Right lobe of liver (tissue), 6 donors: ENCODE data around the gene FYCO1. TPM values are rescaled to one million over a fixed set of nuclear protein-coding genes. Genes with fewer than 3 reads are reported as not detected.

Experiments used
- ATAC-seq, 4 donors: fragments of 200-7000 bp; cut with Tn5 transposase; one replicate each; pipeline ENCODE4 v1.9.1; 2020; ENCODE audit warnings: mild to moderate bottlenecking in 4 of 4, moderate library complexity in 4 of 4
- DNase-seq, 3 donors: peaks; one replicate each; pipeline ENCODE4 v3.0.0-alpha.2; 2020
- H3K27ac ChIP-seq, 3 donors: fragments of 200-600 bp; one replicate each; pipeline ENCODE4 v1.8.0; 2022
- H3K27me3 ChIP-seq, 2 donors: fragments of 200-600 bp; one replicate each; pipeline ENCODE4 v1.8.0; 2022
- H3K36me3 ChIP-seq, 4 donors: fragments of 200-600 bp; sonication (generic) in 1 of 4; one replicate each; pipeline versions ENCODE4 v1.5.1 to v1.8.0; 2017 to 2022; ENCODE audit warnings: control low read depth in 1 of 4
- H3K4me1 ChIP-seq, 4 donors: fragments of 200-600 bp; sonication (generic) in 1 of 4; one replicate each; pipeline versions ENCODE4 v1.5.1 to v1.8.0; 2017 to 2022; ENCODE audit warnings: control low read depth in 1 of 4
- H3K4me3 ChIP-seq, 3 donors: fragments of 200-600 bp; one replicate each; pipeline ENCODE4 v1.8.0; 2022
- H3K9me3 ChIP-seq, 4 donors: fragments of 200-600 bp; sonication (generic) in 1 of 4; one replicate each; pipeline versions ENCODE4 v1.5.1 to v1.8.0; 2017 to 2022; ENCODE audit warnings: control low read depth in 1 of 4
- POLR2A ChIP-seq: fragments of 450-650 bp; IDR thresholded peaks from one replicate; pipeline ENCODE4 v1.6.1; 2017; ENCODE audit warnings: antibody characterized with exemption, mild to moderate bottlenecking
- WGBS: methylation state at CpG from one replicate; pipeline ENCODE4 v1.1.6; 2018; ENCODE audit warnings: low coverage, low lambda C conversion rate; ENCODE audit not compliant: insufficient coverage; ENCODE audit errors: missing lambda C conversion rate; 5-methylcytosine and 5-hydroxymethylcytosine counted together
- intact Hi-C, 2 donors: fragments of 100-400 bp; cut with DNase I; formaldehyde crosslinking; loops; one replicate each; pipeline versions ENCODE4 v1.11.2 to v1.14.1; 2022
- total RNA-seq, 6 experiments: library from RNA; depleted of rRNA in 2 of 6; stranded (reverse); fragments of >200 nt in 2 of 6; fragmentation: NEBNext Ultra II Directional in 3 of 6; extraction: Animal tissue kit (Norgen Biotek cat#: 25700) in 3 of 6; gene quantifications; one replicate each; pipeline versions ENCODE4 v1.1.0 to v1.2.4, GENCODE V29; 2016 to 2023
- TF ChIP-seq, protein P1 (sequence below), 4 donors: fragments of 200-600 bp in 3 of 4; fragments of 450-650 bp in 1 of 4; IDR thresholded peaks; one replicate each; pipeline versions ENCODE4 v1.5.1 to v1.8.0; 2016 to 2022; ENCODE audit warnings: antibody characterized with exemption in 4 of 4, mild to moderate bottlenecking in 2 of 4
- donor health status: DM: no; HTN: yes; CAD: no.
- donor health status: DM: no; HTN: no; CAD: no.
- donor health status: DM: no; HTN: no; CAD: no.
- donor health status: DM: no; HTN: yes; CAD: no.
- donor health status: DM: no; HTN: yes; CAD: no.

Gene FYCO1
- total RNA-seq, 6 experiments from 2014 or later, result 16.0 to 22.0 (median 21.0) TPM

DNA sequence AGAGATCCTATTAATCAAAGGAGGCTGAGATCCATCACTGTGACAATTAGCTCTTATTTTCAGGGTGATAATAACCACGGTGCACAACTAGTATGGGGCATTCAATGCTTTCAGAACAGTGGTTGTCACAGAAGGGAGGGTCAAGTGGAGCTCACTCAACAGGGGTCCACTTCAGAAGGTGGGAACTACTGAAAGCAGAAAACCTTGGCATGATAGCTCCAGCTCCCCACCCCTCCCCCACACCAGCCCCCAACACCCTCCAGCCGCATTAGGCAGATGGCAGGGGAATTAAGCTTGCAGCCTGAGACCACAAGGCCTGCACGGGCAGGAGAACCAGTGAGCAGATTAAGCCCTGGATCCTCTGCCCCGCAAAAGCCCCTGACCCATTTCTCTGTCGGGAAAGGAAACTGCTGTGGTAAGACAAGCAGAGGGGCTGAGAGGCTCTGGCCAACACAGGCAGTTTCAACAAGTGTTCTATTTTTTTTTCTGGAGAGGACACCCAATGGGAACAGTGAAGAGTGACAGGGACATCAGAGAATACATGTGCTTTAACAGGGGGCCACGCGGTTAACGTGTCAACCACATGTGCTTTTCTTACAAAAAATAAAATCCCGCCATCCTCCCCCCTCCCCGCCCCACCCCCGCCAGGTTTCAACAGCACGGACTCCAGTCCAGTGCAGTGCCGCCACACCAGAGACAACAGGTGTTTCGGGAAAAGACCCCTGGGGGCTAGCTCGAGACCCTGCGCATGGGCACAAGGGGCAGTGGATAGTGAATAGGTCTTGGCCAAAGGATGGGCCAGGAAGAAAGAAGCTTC lies 997 bp downstream of the FYCO1 start:
- peak in 2 of 3 donors; percentile 39 to 51 for DNase-seq
- Histone ChIP-seq H3K9me3 (no peaks in the 10 kb centered on the region), H3K27ac (peak overlapping the region; percentile 87 to 97 (median 97)), H3K27me3 (no peaks in the 10 kb centered on the region), H3K36me3 (no peaks in the 10 kb centered on the region), H3K4me1 (peaks cover 0 to 39% (median 16%) of the 10 kb centered on the region in 4 donors), H3K4me3 (peak overlapping the region; percentile 78 to 95 (median 95))
- TF ChIP-seq, protein P1, sequence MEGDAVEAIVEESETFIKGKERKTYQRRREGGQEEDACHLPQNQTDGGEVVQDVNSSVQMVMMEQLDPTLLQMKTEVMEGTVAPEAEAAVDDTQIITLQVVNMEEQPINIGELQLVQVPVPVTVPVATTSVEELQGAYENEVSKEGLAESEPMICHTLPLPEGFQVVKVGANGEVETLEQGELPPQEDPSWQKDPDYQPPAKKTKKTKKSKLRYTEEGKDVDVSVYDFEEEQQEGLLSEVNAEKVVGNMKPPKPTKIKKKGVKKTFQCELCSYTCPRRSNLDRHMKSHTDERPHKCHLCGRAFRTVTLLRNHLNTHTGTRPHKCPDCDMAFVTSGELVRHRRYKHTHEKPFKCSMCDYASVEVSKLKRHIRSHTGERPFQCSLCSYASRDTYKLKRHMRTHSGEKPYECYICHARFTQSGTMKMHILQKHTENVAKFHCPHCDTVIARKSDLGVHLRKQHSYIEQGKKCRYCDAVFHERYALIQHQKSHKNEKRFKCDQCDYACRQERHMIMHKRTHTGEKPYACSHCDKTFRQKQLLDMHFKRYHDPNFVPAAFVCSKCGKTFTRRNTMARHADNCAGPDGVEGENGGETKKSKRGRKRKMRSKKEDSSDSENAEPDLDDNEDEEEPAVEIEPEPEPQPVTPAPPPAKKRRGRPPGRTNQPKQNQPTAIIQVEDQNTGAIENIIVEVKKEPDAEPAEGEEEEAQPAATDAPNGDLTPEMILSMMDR (IDR thresholded peaks at IDR 0.05), result no peak
- no peak for TF ChIP-seq POLR2A
- WGBS, result 2% methylated on average over 15 of the region's 16 CpGs
- intact Hi-C loops, result no loop called here
- peak; percentile 45 to 51 (median 46) for ATAC-seq

GRCh38 chr3:45993421-45994027 lies 2.1 kb downstream of the FYCO1 start:
- DNase-seq (no peak), ATAC-seq (no peak)
- no peaks in the 10 kb centered on the region for H3K36me3 ChIP-seq
- intact Hi-C loops, result no loop called here
- H3K27me3 ChIP-seq, result no peaks in the 10 kb centered on the region
- no peaks in the 10 kb centered on the region for H3K9me3 ChIP-seq
- H3K4me3 ChIP-seq, result no peak overlapping the region
- peaks cover 0 to 49% (median 22%) of the 10 kb centered on the region in 4 donors for H3K4me1 ChIP-seq
- WGBS, result 39% methylated on average over 3 of the region's 3 CpGs
- peak overlapping the region; percentile 56 to 97 (median 97) for H3K27ac ChIP-seq
- TF ChIP-seq, protein P1 (IDR thresholded peaks at IDR 0.05), result no peak
- TF ChIP-seq POLR2A, result no peak

- Histone ChIP-seq H3K36me3 (no peaks in the 10 kb centered on the region), H3K27me3 (no peaks in the 10 kb centered on the region), H3K27ac (peak overlapping the region; percentile 25 to 97 (median 56)), H3K4me3 (no peak overlapping the region), H3K9me3 (no peaks in the 10 kb centered on the region), H3K4me1 (peaks cover 0 to 56% (median 26%) of the 10 kb centered on the region in 4 donors)
- TF ChIP-seq, protein P1 (IDR thresholded peaks at IDR 0.05), result no peak
- no peak for TF ChIP-seq POLR2A
- intact Hi-C loops, result no loop called here
- no peak for DNase-seq
- ATAC-seq, result no peak
- 46% methylated on average over 2 of the region's 2 CpGs for WGBS
Measured at GRCh38 chr3:45992821-45993221, 2.8 kb downstream of the FYCO1 start.

GRCh38 chr3:45992133-45992729 lies 3.4 kb downstream of the FYCO1 start:
- H3K4me1 ChIP-seq, result peaks cover 0 to 61% (median 29%) of the 10 kb centered on the region in 4 donors
- WGBS, result 31% methylated on average over 2 of the region's 2 CpGs

More at GRCh38 chr3:45992133-45992729, 3.4 kb downstream of the FYCO1 start:
- Histone ChIP-seq H3K36me3 (no peaks in the 10 kb centered on the region), H3K9me3 (no peaks in the 10 kb centered on the region), H3K4me3 (no peak overlapping the region), H3K27me3 (no peaks in the 10 kb centered on the region), H3K27ac (peak overlapping the region; percentile 25 to 97 (median 56))
- no peak for TF ChIP-seq POLR2A
- TF ChIP-seq, protein P1 (IDR thresholded peaks at IDR 0.05), result no peak
- DNase-seq (no peak), ATAC-seq (peak in 2 of 4 donors; percentile 7 to 13)
- intact Hi-C loops, result no loop called here
